Heart left ventricle (tissue), 16 donors: ENCODE measurements around the gene BNC2. TPM values are rescaled to one million over a fixed set of nuclear protein-coding genes. Genes with fewer than 3 reads are reported as not detected.

ENCODE experiments used
- ATAC-seq, 4 donors: fragments of 200-7000 bp; cut with Tn5 transposase; one replicate each; pipeline ENCODE4 v1.9.1; 2020 to 2022; ENCODE audit warnings: moderate library complexity in 4 of 4, mild to moderate bottlenecking in 3 of 4, moderate number of reproducible peaks in 1 of 4
- DNase-seq, 5 donors: peaks; one replicate each; pipeline ENCODE4 v3.0.0-alpha.2; 2020
- H3K27ac ChIP-seq, 12 donors: fragments of 200-600 bp; sonication (generic) in 4 of 12; one replicate each; pipeline versions ENCODE4 v1.5.0 to v1.8.0; 2016 to 2022; ENCODE audit warnings: mild to moderate bottlenecking in 2 of 12
- H3K27me3 ChIP-seq, 9 donors: fragments of 200-600 bp; sonication (generic) in 2 of 9; one replicate each; pipeline versions ENCODE4 v1.5.1 to v1.8.0; 2016 to 2022; ENCODE audit warnings: mild to moderate bottlenecking in 3 of 9
- H3K36me3 ChIP-seq, 9 donors: fragments of 200-600 bp; sonication (generic) in 2 of 9; one replicate each; pipeline versions ENCODE4 v1.5.0 to v1.8.0; 2018 to 2022; ENCODE audit warnings: mild to moderate bottlenecking in 2 of 9
- H3K4me1 ChIP-seq, 12 donors: fragments of 200-600 bp; sonication (generic) in 4 of 12; one replicate each; pipeline versions ENCODE4 v1.5.0 to v1.8.0; 2016 to 2022; ENCODE audit warnings: mild to moderate bottlenecking in 3 of 12
- H3K4me3 ChIP-seq, 12 donors: fragments of 200-600 bp; sonication (generic) in 4 of 12; one replicate each; pipeline versions ENCODE4 v1.5.0 to v1.8.0; 2017 to 2022; ENCODE audit warnings: mild to moderate bottlenecking in 9 of 12, moderate library complexity in 4 of 12
- H3K9me3 ChIP-seq, 12 donors: fragments of 200-600 bp; sonication (generic) in 4 of 12; one replicate each; pipeline versions ENCODE4 v1.5.0 to v1.8.0; 2016 to 2022; ENCODE audit warnings: mild to moderate bottlenecking in 1 of 12
- POLR2A ChIP-seq, 2 donors: fragments of 450-650 bp; IDR thresholded peaks; one replicate each; pipeline ENCODE4 v1.6.1; 2017; ENCODE audit warnings: antibody characterized with exemption in 2 of 2, mild to moderate bottlenecking in 2 of 2, moderate library complexity in 2 of 2
- WGBS, 4 donors: extraction: QIAGEN DNeasy Blood & Tissue Kit in 2 of 4; methylation state at CpG; one replicate each; pipeline versions ENCODE4 v1.1.5 to v1.1.7; 2013 to 2018; 5-methylcytosine and 5-hydroxymethylcytosine counted together
- intact Hi-C, 10 donors: fragments of 100-400 bp; cut with DNase I; formaldehyde crosslinking; loops; one replicate each; pipeline versions ENCODE4 v1.11.1 to v1.14.2; 2022
- polyA plus RNA-seq, 2 donors: library from polyadenylated mRNA; stranded (reverse); fragments of 200-250 nt; gene quantifications; one replicate each; pipeline ENCODE4 v1.2.3, GENCODE V29; 2013
- total RNA-seq, 9 donors: library from RNA; depleted of rRNA in 2 of 9; stranded (reverse); fragments of >200 nt in 2 of 9; fragmentation: NEBNext Ultra II Directional in 3 of 9; extraction: Animal tissue kit (Norgen Biotek cat#: 25700) in 3 of 9; gene quantifications; one replicate each; pipeline versions ENCODE4 v1.1.0 to v1.2.4, GENCODE V29; 2016 to 2023
- TF ChIP-seq, protein P1 (sequence below), 12 donors: fragments of 200-600 bp; sonication (generic) in 4 of 12; IDR thresholded peaks; one replicate each; pipeline versions ENCODE4 v1.5.0 to v1.8.0; 2018 to 2022; ENCODE audit warnings: antibody characterized with exemption in 12 of 12, mild to moderate bottlenecking in 5 of 12
- donor health status: ischemic (EF 13 %, LVEDD 7.1; RV severe dilation, severe dysfunction).
- donor health status: healthy with polysubstance abuse.
- donor health status: DM: no; HTN: yes; CAD: no.
- donor health status: DM: no; HTN: no; CAD: no.
- donor health status: ischemic (EF 25% LVEDD 6.9; RV normal size, moderate dysfunction).
- donor health status: ischemic (EF 25% LVEDD 5.7; RV mildly dilated, moderate dysfunction).
- donor health status: healthy.
- donor health status: DM: yes; HTN: yes; CAD: no.
- donor health status: ischemic (EF 35%, LVEDD 5.7; RV mildly dilated, moderate dysfunction).
- donor health status: nonischemic (EF 11% LVEDD 7.7; RV severe dilation, severe dysfunction).
- donor health status: DM: yes; HTN: yes; CAD: no.
- donor health status: PGD.
- donor health status: ischemic (EF 29% LVEDD 5.4; RV normal size, mild dysfunction).
- donor health status: nonischemic (EF 23%, LVEDD 6.1; RV moderate dilation, normal function).

Gene BNC2
- total and polyA plus RNA-seq, 11 donors, result 0.38 to 27.1 (median 3.8) TPM

DNA sequence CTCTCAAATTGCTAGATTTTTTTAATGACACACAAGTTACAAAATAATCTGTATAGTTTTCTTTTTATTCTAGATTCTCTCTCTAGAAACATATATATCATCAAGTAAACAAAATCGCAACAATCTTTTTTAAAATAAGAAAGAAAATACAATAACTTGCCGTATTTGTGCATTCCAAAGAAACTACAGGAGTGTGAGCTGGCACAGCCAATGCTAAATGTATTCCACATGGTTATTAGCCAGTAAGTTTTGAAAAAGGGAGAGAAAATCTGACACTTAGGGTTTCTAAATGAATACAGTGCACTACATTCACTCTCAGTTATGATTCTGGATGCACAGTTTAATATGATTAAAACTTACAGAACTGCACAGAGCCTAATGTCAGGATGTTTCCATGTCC, 117.9 kb downstream of the BNC2 start:
- no peaks in the 10 kb centered on the region for H3K9me3 ChIP-seq
- ATAC-seq, result no peak
- intact Hi-C loops, result no loop called here
- DNase-seq, result no peak
- no peaks in the 10 kb centered on the region for H3K27me3 ChIP-seq
- TF ChIP-seq POLR2A (IDR thresholded peaks at IDR 0.05), result no peak
- TF ChIP-seq, protein P1, sequence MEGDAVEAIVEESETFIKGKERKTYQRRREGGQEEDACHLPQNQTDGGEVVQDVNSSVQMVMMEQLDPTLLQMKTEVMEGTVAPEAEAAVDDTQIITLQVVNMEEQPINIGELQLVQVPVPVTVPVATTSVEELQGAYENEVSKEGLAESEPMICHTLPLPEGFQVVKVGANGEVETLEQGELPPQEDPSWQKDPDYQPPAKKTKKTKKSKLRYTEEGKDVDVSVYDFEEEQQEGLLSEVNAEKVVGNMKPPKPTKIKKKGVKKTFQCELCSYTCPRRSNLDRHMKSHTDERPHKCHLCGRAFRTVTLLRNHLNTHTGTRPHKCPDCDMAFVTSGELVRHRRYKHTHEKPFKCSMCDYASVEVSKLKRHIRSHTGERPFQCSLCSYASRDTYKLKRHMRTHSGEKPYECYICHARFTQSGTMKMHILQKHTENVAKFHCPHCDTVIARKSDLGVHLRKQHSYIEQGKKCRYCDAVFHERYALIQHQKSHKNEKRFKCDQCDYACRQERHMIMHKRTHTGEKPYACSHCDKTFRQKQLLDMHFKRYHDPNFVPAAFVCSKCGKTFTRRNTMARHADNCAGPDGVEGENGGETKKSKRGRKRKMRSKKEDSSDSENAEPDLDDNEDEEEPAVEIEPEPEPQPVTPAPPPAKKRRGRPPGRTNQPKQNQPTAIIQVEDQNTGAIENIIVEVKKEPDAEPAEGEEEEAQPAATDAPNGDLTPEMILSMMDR (IDR thresholded peaks at IDR 0.05), result no peak
- H3K27ac ChIP-seq, result no peak overlapping the region
- WGBS, 4 donors, result 79 to 88% (median 83%) methylated on average over 2 of the region's 2 CpGs
- no peak overlapping the region for H3K4me3 ChIP-seq
- H3K36me3 ChIP-seq, result no peaks in the 10 kb centered on the region
- H3K4me1 ChIP-seq, result no peaks in the 10 kb centered on the region

DNA sequence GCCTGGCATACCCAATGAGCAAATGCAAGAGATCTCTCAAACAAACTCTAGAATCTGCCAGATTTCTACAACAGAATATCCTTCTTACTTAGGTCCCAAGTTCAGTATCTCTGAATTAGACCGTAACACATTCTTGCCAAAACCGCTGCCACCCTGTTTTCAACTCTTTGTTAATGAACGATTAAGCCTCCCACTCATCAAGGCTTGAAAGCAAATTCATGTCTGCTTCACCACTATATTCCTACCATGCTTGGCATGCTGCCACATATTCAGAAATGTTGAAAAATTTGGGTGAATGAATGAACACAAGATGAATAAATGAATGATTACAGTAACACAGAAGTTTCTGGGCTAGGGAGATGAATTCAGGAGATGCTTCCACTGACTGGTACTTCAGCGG, 119.9 kb downstream of the BNC2 start:
- 87 to 91% (median 90%) methylated on average over 4 of the region's 4 CpGs for WGBS, 4 donors
- no peaks in the 10 kb centered on the region for H3K27me3 ChIP-seq
- H3K27ac ChIP-seq, result no peak overlapping the region
- ATAC-seq (no peak), DNase-seq (no peak)
- H3K36me3 ChIP-seq, result no peaks in the 10 kb centered on the region
- intact Hi-C loops, result no loop called here
- TF ChIP-seq, protein P1 (IDR thresholded peaks at IDR 0.05), result no peak
- no peak for TF ChIP-seq POLR2A (IDR thresholded peaks at IDR 0.05)
- H3K9me3 ChIP-seq, result no peaks in the 10 kb centered on the region
- no peaks in the 10 kb centered on the region for H3K4me1 ChIP-seq
- no peak overlapping the region for H3K4me3 ChIP-seq

DNA sequence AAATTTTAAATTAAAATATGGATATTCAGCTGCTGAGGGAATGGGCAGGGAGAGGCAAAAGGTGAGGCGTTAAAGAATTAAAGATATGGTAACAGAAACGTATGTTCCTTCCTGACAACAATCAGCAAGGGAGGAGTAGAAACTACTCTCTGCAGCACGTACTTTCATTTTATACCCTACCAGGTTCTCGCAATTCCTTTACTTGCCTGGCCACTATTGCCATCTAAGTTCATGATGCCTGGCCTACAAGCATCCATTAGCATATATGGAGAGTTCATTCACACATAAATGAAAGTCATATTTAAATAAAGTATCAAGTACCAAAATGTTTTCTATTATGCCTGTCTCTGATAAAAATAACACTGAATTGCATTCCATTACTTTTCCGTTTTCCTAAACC, 125.1 kb downstream of the BNC2 start:
- ATAC-seq, result no peak
- TF ChIP-seq, protein P1 (IDR thresholded peaks at IDR 0.05), result no peak
- WGBS, 4 donors, result 60 to 82% (median 70%) methylated on average over 5 of the region's 5 CpGs
- H3K9me3 ChIP-seq, result no peaks in the 10 kb centered on the region
- no peak overlapping the region for H3K27ac ChIP-seq
- no peaks in the 10 kb centered on the region for H3K36me3 ChIP-seq
- intact Hi-C loops, result no loop called here
- H3K4me1 ChIP-seq, result peaks cover 0 to 9% (median 0%) of the 10 kb centered on the region in 12 donors
- H3K4me3 ChIP-seq, result no peak overlapping the region
- DNase-seq, result no peak
- no peaks in the 10 kb centered on the region for H3K27me3 ChIP-seq

DNA sequence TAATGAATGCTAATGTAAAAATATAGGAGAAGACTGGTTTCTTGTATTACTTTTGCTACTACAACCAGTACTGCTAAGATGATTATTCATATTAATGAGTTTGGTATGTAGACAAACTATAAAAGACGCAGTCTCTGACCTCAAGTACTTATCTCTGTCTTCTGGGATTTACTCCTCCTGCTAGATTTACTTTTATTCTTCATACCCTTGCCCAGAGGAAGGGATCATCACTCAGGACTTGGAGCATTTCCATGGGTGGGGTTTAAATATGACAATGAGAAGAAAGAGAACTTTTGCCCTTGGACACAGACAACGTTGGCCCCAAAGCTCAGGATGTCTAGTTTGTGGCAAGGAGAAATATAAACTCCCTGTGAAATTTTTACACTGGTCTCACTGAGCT, 126.1 kb downstream of the BNC2 start:
- WGBS, 4 donors, result 9 to 22% (median 13%) methylated on average over 2 of the region's 2 CpGs
- Histone ChIP-seq H3K4me3 (no peak overlapping the region), H3K4me1 (peaks cover 0 to 9% (median 0%) of the 10 kb centered on the region in 12 donors), H3K27ac (no peak overlapping the region), H3K9me3 (no peaks in the 10 kb centered on the region), H3K36me3 (no peaks in the 10 kb centered on the region), H3K27me3 (no peaks in the 10 kb centered on the region)
- no peak for TF ChIP-seq POLR2A (IDR thresholded peaks at IDR 0.05)
- TF ChIP-seq, protein P1 (IDR thresholded peaks at IDR 0.05), result no peak
- ATAC-seq (peak in 1 of 4 donors; percentile 55), DNase-seq (no peak)
- intact Hi-C loops, result no loop called here
